HG02970 (cell line): ENCODE measurements around the gene ABCC11.
A peak's percentile ranks its signal among the peaks of the same experiment; 100 is the strongest.
"Not testable (repeated sequence)": the region's sequence is repeated elsewhere in the genome, so short reads cannot be mapped to it uniquely, and the experiment has no call there.

ENCODE experiments used
- ATAC-seq: cut with Tn5 transposase; IDR thresholded peaks from one replicate; pipeline ENCODE4 v1.9.1; 2021; ENCODE audit warnings: mild to moderate bottlenecking, moderate library complexity, moderate number of reproducible peaks; ENCODE audit not compliant: unreplicated experiment, low FRiP score

Gene ABCC11

DNA sequence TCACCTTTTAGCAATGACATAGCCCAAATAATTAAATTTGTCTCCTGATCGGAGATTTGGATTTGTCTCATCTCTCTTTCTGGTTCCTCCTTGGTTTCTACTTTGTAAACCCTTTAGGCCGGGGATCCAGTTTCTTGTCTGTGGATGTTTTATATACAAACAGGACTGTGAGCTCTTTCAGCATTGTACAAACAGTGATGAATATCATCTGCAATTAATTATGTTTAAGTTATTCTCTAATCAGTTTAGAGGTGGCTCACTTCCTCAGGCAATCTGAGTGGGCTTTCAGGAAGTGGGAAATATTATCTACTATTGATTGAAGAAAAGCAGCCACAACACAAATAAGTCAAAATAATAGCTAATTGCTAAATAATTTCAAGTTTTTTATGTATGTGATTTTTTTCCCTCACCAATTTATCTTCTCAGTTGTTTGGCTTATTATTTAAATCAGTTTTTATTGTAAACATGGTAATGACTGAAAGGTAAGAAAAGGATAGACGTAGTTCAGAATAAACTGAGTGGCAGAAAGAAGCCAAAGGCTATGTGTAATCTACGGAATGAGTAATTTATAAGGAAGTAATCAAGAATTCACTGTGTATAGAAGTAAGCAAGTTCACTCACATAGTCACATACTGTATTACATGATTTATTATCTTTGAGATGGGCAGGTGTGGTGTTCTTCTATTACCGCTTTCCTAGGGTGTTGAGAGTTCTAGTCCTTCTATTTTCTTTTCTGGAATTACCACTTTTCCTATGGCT lies 3.4 kb upstream of the ABCC11 start:
- ATAC-seq: no peak

DNA sequence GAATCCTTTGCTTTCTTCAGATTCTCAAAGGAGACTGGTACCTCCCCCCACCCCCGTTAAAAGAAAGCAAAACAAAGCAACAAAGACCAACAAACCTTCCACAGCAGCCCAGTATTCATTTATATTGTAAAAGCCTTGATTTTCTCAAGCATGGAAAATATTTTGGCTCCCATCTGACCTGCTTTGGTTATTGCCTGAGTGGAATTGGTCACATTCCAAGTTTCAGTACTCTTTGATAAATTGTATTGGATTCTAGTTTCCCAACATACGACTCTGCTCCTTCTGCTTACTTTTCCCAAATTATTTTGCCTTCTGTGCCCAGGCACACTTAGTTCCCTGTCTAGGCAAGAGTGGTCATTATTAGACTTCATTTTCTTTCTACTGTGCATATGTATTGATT lies 1.3 kb downstream of the ABCC11 start:
- no peak for ATAC-seq

DNA sequence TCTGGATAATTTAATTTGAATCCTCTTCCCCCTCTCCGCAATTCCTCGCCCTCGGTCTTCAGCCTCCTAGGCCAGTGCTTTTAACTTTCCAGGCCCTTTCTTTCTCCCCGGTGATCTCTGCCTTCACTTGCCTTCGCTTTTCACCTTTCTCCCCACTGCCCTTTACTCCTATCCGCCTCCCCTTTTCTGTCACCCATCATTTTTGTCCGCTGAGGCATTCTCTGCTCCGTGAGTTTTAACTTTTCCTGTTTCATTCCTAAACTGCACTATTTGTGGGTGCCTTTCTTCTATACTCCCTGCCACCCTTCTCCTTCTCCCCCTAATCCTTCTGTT lies 2.5 kb downstream of the ABCC11 start:
- no peak for ATAC-seq

DNA sequence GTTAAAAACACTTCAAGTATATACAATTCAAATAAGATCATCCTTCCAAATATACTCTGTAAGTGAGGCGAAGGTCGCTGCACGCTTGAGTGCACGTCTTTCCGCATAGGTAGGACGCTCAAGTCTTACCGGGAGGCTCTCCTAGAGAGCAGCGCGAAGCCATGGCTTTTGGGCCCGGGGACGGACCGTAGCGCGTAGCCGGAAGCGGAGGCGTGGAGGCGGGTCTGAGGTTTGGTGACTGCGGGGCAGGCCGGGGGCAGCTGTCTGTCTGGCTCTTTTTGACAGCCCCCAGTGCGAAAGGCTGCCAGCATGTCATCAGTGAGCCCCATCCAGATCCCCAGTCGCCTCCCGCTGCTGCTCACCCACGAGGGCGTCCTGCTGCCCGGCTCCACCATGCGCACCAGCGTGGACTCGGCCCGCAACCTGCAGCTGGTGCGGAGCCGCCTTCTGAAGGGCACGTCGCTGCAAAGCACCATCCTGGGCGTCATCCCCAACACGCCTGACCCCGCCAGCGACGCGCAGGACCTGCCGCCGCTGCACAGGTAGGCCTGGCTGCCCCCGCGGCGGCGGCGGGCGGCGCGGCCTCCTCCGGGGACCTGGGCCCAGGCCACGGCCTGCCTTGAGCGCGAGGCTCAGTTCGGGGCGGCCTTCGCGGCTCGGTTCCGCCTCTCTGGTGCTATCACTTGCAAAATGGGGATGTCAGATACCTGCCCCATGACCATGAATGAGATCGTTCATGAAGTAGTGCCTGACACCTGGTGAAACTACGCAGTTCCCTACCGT lies 3.1 kb downstream of the ABCC11 start, which contains the start of gene LONP2:
LONP2 (plus strand) TSS at position 221 of the 783 bp plus-strand sequence; CDS start at position 310, 89 bp downstream.
- peak; percentile 98 for ATAC-seq

DNA sequence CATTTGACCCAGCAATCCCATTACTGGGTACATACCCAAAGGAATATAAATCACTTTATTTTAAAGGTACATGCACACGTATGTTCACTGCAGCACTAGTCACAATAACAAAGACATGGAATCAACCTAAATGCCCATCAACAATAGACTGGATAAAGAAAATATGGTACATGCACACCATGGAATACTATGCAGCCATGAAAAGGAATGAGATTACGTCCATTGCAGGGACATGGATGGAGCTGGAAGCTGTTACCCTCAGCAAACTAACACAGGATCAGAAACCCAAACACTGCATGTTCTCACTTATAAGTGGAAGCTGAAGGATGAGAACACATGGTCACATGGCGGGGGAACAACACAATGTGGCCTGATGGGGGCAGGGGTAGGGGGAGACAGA lies 7.2 kb downstream of the ABCC11 start:
- ATAC-seq: not testable (repeated sequence)

DNA sequence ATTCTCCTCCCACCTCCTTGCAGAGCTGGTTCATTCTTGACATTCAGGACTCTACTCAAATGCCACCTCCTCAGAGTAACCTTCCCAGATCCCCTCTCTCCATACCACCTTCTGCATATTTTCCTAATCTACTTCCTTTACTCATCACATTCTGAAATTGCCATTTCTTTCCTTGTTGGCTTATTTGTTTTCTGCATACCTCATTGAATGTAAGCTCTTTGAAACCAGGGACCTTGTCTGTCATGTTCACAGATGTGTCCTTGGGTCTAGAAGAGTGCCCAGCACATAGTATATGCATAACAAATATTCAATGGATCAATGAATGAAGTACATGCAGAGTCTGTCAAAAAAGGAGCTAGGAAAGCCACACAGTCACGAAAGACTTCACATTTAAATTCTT lies 11.1 kb downstream of the ABCC11 start:
- ATAC-seq: no peak

DNA sequence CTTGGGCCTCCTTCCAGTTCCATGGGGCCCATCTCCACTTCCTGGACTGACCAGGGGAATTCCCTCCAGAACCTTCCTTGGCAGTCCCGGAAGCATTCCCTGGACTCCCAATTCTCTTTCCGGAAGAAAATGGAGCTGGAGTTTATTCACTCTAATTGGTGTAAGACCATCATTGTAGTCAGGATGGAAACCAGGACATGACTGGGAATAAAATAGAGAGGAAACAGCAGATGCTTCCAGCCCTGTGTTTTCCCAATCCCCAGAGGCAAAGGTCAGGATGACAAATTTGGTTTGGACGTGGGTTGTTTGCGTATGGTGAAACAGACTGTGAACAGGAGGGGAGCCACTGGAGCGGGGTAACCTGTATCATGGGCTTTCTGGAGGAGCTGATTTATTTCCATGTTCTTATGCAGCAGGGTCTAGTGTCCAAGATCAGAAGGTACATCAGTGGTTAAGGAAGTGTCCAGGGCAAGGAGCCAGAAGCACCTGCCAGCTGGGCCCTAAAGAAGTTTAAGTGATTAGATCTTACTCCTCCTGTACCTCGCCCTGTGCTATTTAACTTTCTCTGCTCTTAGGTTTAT lies 11.7 kb downstream of the ABCC11 start:
- no peak for ATAC-seq

DNA sequence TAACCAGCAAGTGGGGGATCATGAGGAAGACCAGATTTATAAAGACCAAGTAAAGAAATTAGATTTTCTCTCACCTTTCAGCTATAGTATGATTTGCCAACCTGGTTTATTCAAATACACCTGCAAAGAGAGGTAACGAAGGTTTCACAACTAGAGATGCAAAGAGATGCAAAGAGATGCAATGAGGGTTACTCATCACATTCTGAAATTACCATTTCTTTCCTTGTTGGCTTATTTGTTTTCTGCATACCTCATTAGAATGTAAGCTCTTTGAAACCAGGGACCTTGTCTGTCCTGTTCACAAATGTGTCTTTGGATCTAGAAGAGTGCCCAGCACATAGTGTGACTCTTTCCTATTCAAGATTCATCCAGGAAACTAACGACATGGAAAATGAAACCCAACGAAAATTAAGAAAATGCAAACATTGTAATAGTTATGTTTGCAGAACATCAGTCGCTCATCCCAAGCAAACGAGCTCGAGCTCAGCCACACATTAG lies 12.2 kb downstream of the ABCC11 start:
- no peak for ATAC-seq

DNA sequence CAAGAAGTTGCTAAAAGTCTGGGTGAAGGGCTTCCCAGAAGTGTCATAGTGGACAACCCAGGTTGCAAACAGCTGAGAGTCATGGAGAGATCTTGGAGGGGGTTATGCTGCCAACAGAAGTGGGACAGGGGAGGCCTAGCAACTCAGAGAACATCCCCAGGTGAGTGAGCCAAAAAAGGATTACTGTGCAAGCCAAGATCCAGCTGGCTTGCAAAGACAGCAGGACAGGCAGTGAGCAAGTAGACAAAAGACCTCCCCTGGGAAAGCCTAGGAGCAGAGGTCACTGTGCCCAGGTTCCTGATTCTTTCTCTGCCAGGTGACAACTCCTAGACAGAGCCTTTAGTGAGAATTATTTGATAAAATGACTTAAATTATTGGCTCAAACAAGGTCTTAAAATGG lies 12.7 kb downstream of the ABCC11 start:
- no peak for ATAC-seq

DNA sequence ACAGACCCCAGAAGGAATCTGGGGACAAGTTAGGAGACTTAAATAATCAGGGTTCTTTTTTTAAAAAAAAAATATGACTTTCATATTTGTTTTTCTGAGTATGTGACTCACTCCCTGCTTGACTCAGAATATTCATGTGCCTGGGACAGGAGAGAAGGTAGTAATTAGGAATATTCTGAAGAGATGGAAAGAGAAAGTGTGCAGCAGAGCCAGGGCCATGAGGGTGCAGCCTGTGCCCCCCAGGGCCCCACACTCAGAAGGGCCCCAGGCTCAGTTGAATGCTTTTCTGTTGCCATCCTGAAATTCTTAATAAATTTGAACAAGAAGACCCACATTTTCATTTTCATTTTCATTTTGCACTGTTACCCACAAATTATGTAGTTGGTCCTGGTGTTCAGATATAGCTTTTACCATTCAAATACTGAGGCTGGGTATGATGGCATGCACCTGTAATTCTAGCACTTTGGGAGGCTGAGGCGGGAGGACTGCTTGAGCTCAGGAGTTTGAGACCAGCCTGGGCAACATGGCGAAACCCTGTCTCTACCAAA lies 14.8 kb downstream of the ABCC11 start:
- ATAC-seq: no peak

DNA sequence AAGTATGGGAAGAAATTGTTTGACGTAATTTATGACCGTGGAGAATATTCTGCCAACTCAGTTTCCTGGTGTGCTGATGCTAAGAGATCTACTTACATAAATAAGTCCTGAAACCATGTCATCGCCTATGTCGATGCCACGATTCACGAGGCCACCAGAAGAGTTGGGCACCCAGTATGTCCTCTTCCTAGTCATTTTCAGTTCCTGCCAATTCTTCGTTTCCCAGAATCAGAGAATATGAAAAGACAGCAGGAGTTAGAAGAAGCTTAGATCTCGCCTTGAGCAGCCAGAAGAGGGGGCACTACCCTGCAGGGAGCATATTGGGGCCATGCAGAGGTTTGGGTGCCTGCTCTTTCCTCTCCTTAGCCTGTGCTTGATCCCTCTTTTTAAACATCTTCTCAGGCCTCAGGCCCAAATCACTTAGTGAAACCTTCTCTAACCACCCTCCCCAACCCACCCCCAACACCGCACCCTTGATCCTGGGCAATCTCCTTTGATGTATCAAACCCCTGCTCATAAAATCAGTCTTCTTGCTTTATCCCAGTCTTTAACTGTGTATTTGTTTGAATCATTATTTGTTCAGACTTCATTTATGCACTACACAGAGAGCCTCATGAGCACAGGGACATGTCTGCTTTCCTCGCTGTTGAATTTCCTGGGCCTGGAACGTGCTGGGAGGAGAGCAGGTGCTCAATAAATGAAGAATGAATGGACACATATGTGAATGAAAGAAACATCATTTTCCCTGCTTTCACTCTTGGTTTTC lies 15.4 kb downstream of the ABCC11 start:
- no peak for ATAC-seq

DNA sequence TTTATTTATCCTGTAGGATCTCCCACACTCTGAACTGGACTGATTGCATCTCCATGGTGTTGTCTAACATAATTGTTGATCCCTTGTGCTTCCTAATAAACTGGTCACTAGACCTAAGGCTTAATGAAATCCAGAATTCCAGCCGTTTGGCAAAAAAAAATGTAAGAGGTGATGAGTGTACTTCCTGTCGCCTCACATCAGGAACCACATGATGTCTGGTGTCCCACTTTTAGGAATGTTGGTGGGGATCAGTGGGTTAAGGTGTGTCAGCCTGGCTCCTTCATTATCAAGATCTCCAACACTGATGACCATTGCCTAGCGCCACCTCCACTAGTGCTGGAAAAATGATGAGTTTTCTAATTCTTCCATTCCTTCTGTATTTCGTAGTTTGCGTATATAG lies 21.9 kb downstream of the ABCC11 start:
- ATAC-seq: no peak

DNA sequence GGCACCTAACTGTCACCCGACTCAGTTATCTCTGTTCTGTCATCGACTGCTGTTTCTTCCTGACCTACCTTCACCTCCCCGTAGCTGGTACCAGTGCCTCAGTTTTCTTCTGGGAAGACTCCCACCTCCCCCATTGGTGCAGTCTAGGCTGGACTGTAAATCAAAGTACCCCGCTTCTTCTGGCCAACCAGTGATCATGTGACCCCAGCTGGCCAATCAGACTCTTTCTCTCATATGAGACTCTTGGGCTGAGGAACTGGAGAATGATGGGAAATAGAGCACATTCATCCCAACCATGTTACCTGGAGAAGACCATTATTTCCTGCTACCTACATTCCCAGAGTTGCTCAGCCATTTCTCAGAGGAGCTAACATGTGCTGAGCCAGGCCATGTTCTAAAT lies 23.8 kb downstream of the ABCC11 start:
- ATAC-seq: no peak

DNA sequence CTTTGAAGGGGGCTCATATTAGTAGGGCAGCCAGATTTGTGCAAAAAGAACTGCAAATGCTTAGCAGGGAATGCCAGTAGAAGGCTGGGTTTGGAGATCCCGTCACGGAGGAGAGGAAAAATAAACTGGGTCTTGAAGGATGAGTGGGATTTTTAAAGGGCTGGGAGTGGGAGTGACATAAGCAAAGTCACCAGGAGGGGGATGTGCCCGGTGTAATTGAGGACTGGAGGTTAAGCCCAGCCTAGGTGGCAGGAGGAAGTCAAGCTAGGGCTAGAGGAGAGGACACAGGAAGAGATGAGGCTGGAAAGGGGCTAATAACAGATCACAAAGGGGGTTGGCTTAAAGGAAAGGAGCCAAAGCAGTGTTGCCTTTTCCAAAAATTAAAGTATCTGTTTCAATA lies 26.4 kb downstream of the ABCC11 start:
- no peak for ATAC-seq

DNA sequence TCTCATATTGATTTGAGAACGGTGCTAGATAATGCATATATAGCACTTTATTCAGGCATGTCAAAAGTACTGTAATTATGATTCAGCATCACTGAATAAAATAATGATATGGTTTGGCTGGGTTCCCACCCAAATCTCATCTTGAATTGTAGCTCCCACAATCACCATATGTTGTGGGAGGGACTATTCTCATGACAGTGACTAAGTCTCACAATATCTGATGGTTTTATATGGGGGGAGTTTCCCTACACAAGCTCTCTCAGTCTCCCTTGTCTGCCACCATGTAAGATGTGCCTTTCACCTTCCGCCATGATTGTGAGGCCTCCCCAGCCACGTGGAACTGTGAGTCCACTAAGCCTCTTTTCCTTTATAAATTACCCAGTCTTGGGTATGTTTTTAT lies 28.9 kb downstream of the ABCC11 start:
- no peak for ATAC-seq

DNA sequence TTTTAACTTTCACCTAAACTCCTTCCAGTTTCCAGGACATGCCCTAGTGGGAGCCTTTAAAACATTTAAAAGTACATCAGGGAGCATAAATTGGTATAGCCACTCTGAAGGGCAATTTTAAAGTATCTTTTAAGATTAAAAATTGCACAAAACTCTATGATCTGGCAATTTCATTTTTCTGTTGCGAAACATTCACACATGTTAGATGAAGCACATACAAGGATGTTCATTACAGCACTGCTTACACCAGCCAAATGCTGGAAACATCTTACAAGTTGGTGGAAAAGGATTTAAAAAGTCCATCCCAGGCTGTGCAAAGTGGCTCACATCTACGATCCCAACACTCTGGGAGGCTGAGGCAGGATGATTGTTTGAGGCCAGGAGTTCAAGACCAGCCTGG lies 29.6 kb downstream of the ABCC11 start:
- no peak for ATAC-seq

DNA sequence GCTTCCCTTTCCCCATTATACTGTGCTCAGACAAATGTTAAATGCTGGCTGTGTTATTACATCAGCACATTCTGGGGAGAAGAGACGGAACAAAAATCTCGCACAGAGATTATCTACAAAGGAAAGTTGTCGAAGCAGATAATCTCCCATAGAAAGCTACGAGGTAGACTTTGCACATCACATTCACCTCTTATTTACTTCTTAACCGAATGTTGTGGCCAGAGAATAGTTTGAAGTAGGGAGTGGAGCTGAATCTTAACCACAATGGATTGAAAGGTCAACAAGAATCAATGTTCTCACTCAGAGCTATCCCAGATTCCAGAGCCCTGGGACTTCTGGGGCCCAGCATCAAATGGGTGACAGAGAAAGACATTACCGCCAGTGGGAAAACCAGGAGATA lies 31.6 kb downstream of the ABCC11 start:
- ATAC-seq: no peak

DNA sequence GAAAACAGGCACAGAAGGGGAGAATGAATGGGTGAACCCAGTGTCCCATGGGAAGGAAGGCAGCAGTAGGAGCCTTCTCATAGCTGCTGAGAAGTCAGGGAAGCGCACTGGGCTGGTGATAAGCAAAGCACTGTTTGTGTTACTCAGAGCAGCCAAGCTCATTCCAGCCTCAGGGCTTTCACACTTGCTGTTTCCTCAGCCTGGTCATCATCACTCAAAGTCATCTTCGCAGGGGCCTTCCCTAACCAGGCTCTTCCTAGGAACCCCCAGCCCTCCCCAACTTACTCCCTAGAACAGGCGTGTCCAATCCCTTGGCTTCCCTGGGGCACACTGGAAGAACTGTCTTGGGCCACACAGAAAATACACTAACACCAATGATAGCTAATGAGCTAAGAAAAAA lies 35.3 kb downstream of the ABCC11 start:
- ATAC-seq: no peak

DNA sequence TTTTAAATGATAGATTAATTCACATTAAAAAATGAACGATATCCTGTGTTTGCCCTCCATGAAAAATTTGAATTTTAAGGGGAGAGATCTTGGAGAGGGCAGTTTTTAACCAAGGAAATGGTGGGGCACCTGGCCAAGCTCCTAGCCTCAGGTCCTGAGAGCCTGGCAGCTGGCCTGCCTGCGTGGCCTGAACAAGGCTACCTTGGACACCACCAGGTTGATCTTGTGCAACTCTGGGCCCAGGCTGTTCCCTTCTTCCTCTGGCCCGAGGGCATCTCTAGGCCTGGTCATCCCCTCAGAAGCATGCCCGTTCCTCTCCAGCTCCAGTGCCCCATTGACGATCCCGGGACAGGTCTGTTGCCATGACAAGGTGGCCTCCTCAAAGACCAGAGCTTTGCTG lies 36.6 kb downstream of the ABCC11 start:
- no peak for ATAC-seq

DNA sequence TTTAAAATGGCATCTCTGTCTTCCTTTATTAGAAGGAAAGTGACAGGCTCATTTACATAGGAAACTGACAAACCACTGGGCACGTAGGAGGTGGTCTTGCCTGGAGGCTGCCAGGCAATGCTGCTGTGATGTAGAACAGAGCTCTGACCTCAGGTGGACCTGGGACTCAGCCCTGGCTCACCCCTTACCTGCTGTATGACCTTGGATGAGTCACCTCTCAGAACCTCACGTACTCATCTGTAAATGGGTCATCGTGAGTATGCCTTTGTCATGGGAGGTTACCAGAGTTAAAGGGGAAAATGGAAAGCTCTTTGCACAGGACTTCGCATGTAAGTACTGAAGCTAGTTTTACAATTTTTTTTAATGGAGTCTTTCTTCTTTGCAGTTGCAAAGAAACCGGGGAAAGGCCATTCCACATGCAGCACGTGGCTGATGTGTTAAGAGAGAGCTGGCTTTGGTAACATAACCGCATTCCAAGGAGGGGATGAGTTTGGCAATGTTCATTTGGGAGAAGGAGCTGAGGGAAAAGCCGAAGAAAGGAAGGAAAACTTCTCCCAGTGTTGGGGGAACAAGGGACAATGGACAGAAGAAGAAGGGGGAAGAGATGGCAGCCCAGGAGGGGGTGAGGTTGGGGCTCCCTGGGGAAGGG lies 40.6 kb downstream of the ABCC11 start:
- no peak for ATAC-seq
